IMR-90 (cell line): ENCODE measurements around the gene HBEGF. TPM values are rescaled to one million over a fixed set of nuclear protein-coding genes. Genes with fewer than 3 reads are reported as not detected.

Experiments
- ATAC-seq: fragments of 200-7000 bp; cut with Tn5 transposase; 2 replicates; pipeline ENCODE4 v1.9.1; 2020; ENCODE audit warnings: low read depth, mild to moderate bottlenecking, moderate library complexity
- BruUV-seq: library from RNA; stranded (reverse); fragments of 400-500 nt; replicated peaks from 2 replicates; lab custom pipeline; 2021; lab: Mats Ljungman, UMichigan
- CTCF ChIA-PET: fragments of 300-600 bp; formaldehyde crosslinking; extraction: SDS; loops from one replicate; lab custom pipeline; 2021; ENCODE audit warnings: antibody characterized with exemption; lab: Yijun Ruan, JAX
- POLR2A ChIA-PET: fragments of 300-600 bp; sonication (Branson Sonifier 250); formaldehyde crosslinking; loops from one replicate; lab custom pipeline; 2022; ENCODE audit warnings: antibody characterized with exemption; ENCODE audit not compliant: unreplicated experiment; lab: Charles Lee
- DNase-seq: peaks from one replicate; pipeline ENCODE4 v3.0.0; 2013
- H2AFZ ChIP-seq: replicated peaks from 2 replicates; pipeline ENCODE3; 2013; ENCODE audit warnings: low read length, mild to moderate bottlenecking; ENCODE audit not compliant: poor library complexity
- H2AK5ac ChIP-seq: 2 replicates; pipeline ENCODE4 v1.6.1; 2013; ENCODE audit warnings: low read depth, low read length, inconsistent platforms
- H2AK9ac ChIP-seq: replicated peaks from 2 replicates; pipeline ENCODE3; 2013; ENCODE audit warnings: mild to moderate bottlenecking, low read depth, low read length, moderate library complexity; ENCODE audit not compliant: poor library complexity
- H2BK120ac ChIP-seq: 2 replicates; pipeline ENCODE4 v1.6.1; 2013; ENCODE audit warnings: low read depth, low read length, inconsistent platforms
- H2BK15ac ChIP-seq: 3 replicates; pipeline ENCODE4 v1.6.1; 2013; ENCODE audit warnings: low read depth, low read length, inconsistent platforms
- H2BK20ac ChIP-seq: 2 replicates; pipeline ENCODE4 v1.6.1; 2013; ENCODE audit warnings: low read depth, mild to moderate bottlenecking, inconsistent platforms, low read length, moderate library complexity
- H2BK5ac ChIP-seq: 2 replicates; pipeline ENCODE4 v1.6.1; 2013; ENCODE audit warnings: mild to moderate bottlenecking, low read depth, low read length, inconsistent platforms; ENCODE audit not compliant: poor library complexity, severe bottlenecking
- H3K14ac ChIP-seq: replicated peaks from 2 replicates; pipeline ENCODE4 v1.6.1; 2013; ENCODE audit warnings: low read depth, low read length, inconsistent platforms
- H3K18ac ChIP-seq: 2 replicates; pipeline ENCODE4 v1.6.1; 2013; ENCODE audit warnings: low read depth, low read length, control low read depth
- H3K23ac ChIP-seq: 2 replicates; pipeline ENCODE4 v1.6.1; 2013; ENCODE audit warnings: low read depth, low read length, inconsistent platforms
- H3K27ac ChIP-seq: 2 replicates; pipeline ENCODE4 v1.5.1; 2013; ENCODE audit warnings: mild to moderate bottlenecking, control low read depth, low read length; ENCODE audit not compliant: insufficient read depth
- H3K27me3 ChIP-seq: 2 replicates; pipeline ENCODE4 v1.6.1; 2013; ENCODE audit warnings: low read length; ENCODE audit not compliant: control insufficient read depth, insufficient read depth
- H3K36me3 ChIP-seq: 2 replicates; pipeline ENCODE4 v1.6.1; 2013; ENCODE audit warnings: low read length, mixed read lengths; ENCODE audit not compliant: control insufficient read depth, insufficient read depth
- H3K4ac ChIP-seq: 2 replicates; pipeline ENCODE4 v1.6.1; 2013; ENCODE audit warnings: low read depth, low read length, inconsistent platforms
- H3K4me1 ChIP-seq: 2 replicates; pipeline ENCODE4 v1.6.1; 2013; ENCODE audit warnings: low read length, mixed read lengths; ENCODE audit not compliant: control insufficient read depth, insufficient read depth
- H3K4me2 ChIP-seq: 2 replicates; pipeline ENCODE4 v1.6.1; 2013; ENCODE audit warnings: low read depth, mild to moderate bottlenecking, control low read depth, low read length, moderate library complexity
- H3K4me3 ChIP-seq: 2 replicates; pipeline ENCODE4 v1.5.1; 2013; ENCODE audit warnings: low read depth, mild to moderate bottlenecking, control low read depth, low read length, moderate library complexity; ENCODE audit not compliant: insufficient read depth
- H3K56ac ChIP-seq: 2 replicates; pipeline ENCODE4 v1.6.1; 2013; ENCODE audit warnings: low read length, inconsistent platforms; ENCODE audit not compliant: insufficient read depth; ENCODE audit errors: extremely low read depth
- H3K79me1 ChIP-seq, 2 experiments: 2 replicates each; pipeline ENCODE4 v1.6.1; 2013; ENCODE audit warnings: low read length in 2 of 2, inconsistent platforms in 1 of 2, low read depth in 1 of 2
- H3K9ac ChIP-seq: 2 replicates; pipeline ENCODE4 v1.6.1; 2013; ENCODE audit warnings: low read depth, low read length, control low read depth
- H3K9me1 ChIP-seq: 2 replicates; pipeline ENCODE4 v1.6.1; 2013; ENCODE audit warnings: low read length, inconsistent platforms; ENCODE audit not compliant: insufficient read depth
- H3K9me3 ChIP-seq: 2 replicates; pipeline ENCODE4 v1.6.1; 2013; ENCODE audit warnings: low read length; ENCODE audit not compliant: control insufficient read depth, insufficient read depth
- H4K20me1 ChIP-seq: 2 replicates; pipeline ENCODE4 v1.6.1; 2013; ENCODE audit warnings: low read length, inconsistent platforms; ENCODE audit not compliant: insufficient read depth
- H4K5ac ChIP-seq: 2 replicates; pipeline ENCODE4 v1.6.1; 2013; ENCODE audit warnings: mild to moderate bottlenecking, low read depth, low read length, control low read depth
- H4K8ac ChIP-seq, 2 experiments: 2 replicates each; pipeline ENCODE4 v1.6.1; 2013; ENCODE audit warnings: low read depth in 2 of 2, low read length in 2 of 2, control low read depth in 1 of 2, inconsistent platforms in 1 of 2
- H4K91ac ChIP-seq: 2 replicates; pipeline ENCODE4 v1.6.1; 2013; ENCODE audit warnings: low read depth, low read length, inconsistent platforms; ENCODE audit not compliant: insufficient read depth
- BHLHE40 ChIP-seq: fragments of 150-350 bp; IDR thresholded peaks from 2 replicates; pipeline ENCODE4 v1.6.1; 2016; ENCODE audit warnings: mild to moderate bottlenecking, low read depth, low read length
- CEBPB ChIP-seq: IDR thresholded peaks from 2 replicates; pipeline ENCODE4 v1.6.1; 2012; ENCODE audit warnings: low read depth, low read length, improper control_type of control experiment
- FOS ChIP-seq: fragments of 150-350 bp; IDR thresholded peaks from 2 replicates; pipeline ENCODE4 v1.6.1; 2016; ENCODE audit warnings: low read depth, low read length
- MAZ ChIP-seq: IDR thresholded peaks from 2 replicates; pipeline ENCODE4 v1.6.1; 2012; ENCODE audit warnings: low read depth, mild to moderate bottlenecking, low read length, improper control_type of control experiment, moderate library complexity, borderline replicate concordance
- NFE2L2 ChIP-seq: fragments of 150-350 bp; IDR thresholded peaks from 2 replicates; pipeline ENCODE4 v1.6.1; 2016; ENCODE audit warnings: low read depth, mild to moderate bottlenecking, low read length
- POLR2A ChIP-seq: IDR thresholded peaks from 2 replicates; pipeline ENCODE4 v1.6.1; 2012; ENCODE audit warnings: mild to moderate bottlenecking, low read depth, low read length
- RAD21 ChIP-seq: IDR thresholded peaks from 2 replicates; pipeline ENCODE4 v1.6.1; 2012; ENCODE audit warnings: low read length, improper control_type of control experiment
- RFX5 ChIP-seq: IDR thresholded peaks from 2 replicates; pipeline ENCODE4 v1.8.0; 2012; ENCODE audit warnings: low read depth, mild to moderate bottlenecking, low read length, moderate library complexity
- WGBS, 2 experiments: methylation state at CpG; one replicate each; pipeline versions ENCODE4 v1.1.5 to v1.1.7; 2013; ENCODE audit warnings: missing lambda C conversion rate in 2 of 2; ENCODE audit not compliant: insufficient read length in 1 of 2; ENCODE audit errors: extremely low coverage in 2 of 2; 5-methylcytosine and 5-hydroxymethylcytosine counted together
- dilution Hi-C: fragments of 300-500 bp; cut with HindIII; formaldehyde crosslinking; loops from one replicate; pipeline ENCODE4 v1.14.3; 2018; ENCODE audit warnings: low sequenced_read_pairs; ENCODE audit not compliant: unreplicated experiment
- in situ Hi-C: fragments of 300-500 bp; cut with MboI; formaldehyde crosslinking; loops from 3 replicates; pipeline ENCODE4 v1.14.3; 2019; ENCODE audit warnings: low sequenced_read_pairs, inconsistent platforms, mixed read lengths
- intact Hi-C: fragments of 100-400 bp; cut with micrococcal nuclease; formaldehyde crosslinking; loops from 2 replicates; pipeline ENCODE4 v1.10.0; 2022
- polyA plus RNA-seq, 3 experiments: library from polyadenylated mRNA; depleted of rRNA; stranded (reverse); fragments of >200 nt; gene quantifications; 2 replicates each; pipeline ENCODE4 v1.2.3, GENCODE V29; 2012; ENCODE audit warnings: low replicate concordance in 1 of 3
- total RNA-seq: library from RNA; depleted of rRNA; stranded (reverse); fragments of >200 nt; gene quantifications from 2 replicates; pipeline ENCODE4 v1.2.3, GENCODE V29; 2012

HBEGF gene
- total and polyA plus RNA-seq, 2 of the 4 experiments (the other 2 are of a cell fraction): 18.8 to 36.1 TPM

DNA sequence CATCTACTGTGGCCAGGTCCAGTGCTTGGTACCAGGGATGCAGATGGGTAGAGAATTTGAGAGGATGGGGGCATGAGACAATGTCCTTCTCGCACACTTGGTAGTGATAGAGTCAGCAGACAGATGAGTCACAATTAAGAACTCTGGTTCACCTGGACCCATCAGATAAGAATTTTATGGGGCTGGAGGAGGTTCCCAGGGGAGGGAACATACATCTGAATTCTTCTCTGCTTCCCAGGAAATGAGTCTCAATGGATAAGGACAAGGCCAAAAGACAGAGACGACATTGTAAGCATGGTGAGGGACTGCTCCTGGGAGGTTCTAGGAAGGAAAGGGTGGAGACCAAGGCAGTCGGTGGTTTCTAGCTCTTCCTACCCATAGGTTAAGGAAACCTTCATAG, 18.9 kb upstream of the HBEGF start:
- Histone ChIP-seq H2AK5ac (no peak overlapping the region), H3K9me3 (no peaks in the 10 kb centered on the region), H2BK15ac (no peak overlapping the region), H3K4me1 (no peaks in the 10 kb centered on the region), H4K5ac (no peak overlapping the region), H3K79me1 (no peaks in the 10 kb centered on the region), H2BK20ac (no peak overlapping the region), H3K4me2 (no peak overlapping the region), H3K18ac (no peak overlapping the region), H3K23ac (no peak overlapping the region), H3K4ac (no peak overlapping the region), H2AFZ (no peak overlapping the region), H2BK5ac (no peak overlapping the region), H3K4me3 (no peak overlapping the region), H4K20me1 (no peaks in the 10 kb centered on the region), H3K27ac (no peak overlapping the region), H4K91ac (no peak overlapping the region), H3K27me3 (peaks cover 18% of the 10 kb centered on the region; the same call in 1 of the 2 replicates), H3K36me3 (no peaks in the 10 kb centered on the region), H3K9ac (no peak overlapping the region), H4K8ac (no peak overlapping the region), H2AK9ac (no peak overlapping the region), H2BK120ac (no peak overlapping the region), H3K9me1 (no peaks in the 10 kb centered on the region), H3K14ac (no peak overlapping the region), H3K56ac (no peak overlapping the region)
- CTCF ChIA-PET: interaction anchor here (0.6 kb wide), 1 partner anchor 120 kb away, joined by 3 read pairs; no protein-coding TSS in a partner anchor
- DNase-seq: no peak
- dilution Hi-C loops: no loop called here
- in situ Hi-C loops: loop anchor here (25.0 kb wide), 1 partner anchor 578 kb away; the partner anchor contains the start of gene PSD2
- 100% methylated on average over 1 of the region's 3 CpGs; no CpG with 5 or more reads in 1 of the 2 experiments for WGBS, 2 experiments
- intact Hi-C loops: no loop called here
- ATAC-seq: no peak
- no TSS peak for BruUV-seq
- POLR2A ChIA-PET: interaction anchor here (0.5 kb wide), 1 partner anchor 19 kb away, joined by 3 read pairs; no protein-coding TSS in a partner anchor
- TF ChIP-seq MAZ (no peak), NFE2L2 (no peak), CEBPB (no peak), POLR2A (no peak), BHLHE40 (no peak), RAD21 (no peak), FOS (no peak), RFX5 (no peak)
